Measurements from ENCODE around the gene OTOGL. TPM values are rescaled to one million over a fixed set of nuclear protein-coding genes. Genes with fewer than 3 reads are reported as not detected.

Gene OTOGL
- total and polyA plus RNA-seq, 9 donors: 0.05 to 0.26 (median 0.12) TPM; not detected in 2

- TF ChIP-seq EP300 (IDR thresholded peaks at IDR 0.05): no peak
- TF ChIP-seq POLR2A (IDR thresholded peaks at IDR 0.05): no peak
- TF ChIP-seq CTCF (IDR thresholded peaks at IDR 0.05): no peak
- no peak overlapping the region for H3K27ac ChIP-seq
- 88 to 93% (median 90%) methylated on average over 5 of the region's 5 CpGs for WGBS, 3 donors
- H3K27me3 ChIP-seq: no peaks in the 10 kb centered on the region
- H3K36me3 ChIP-seq: no peaks in the 10 kb centered on the region
- no peak overlapping the region for H3K4me3 ChIP-seq
- no peaks in the 10 kb centered on the region for H3K9me3 ChIP-seq
- DNase-seq: no peak
- H3K4me1 ChIP-seq (ENCODE audit: insufficient read depth): no peaks in the 10 kb centered on the region
- intact Hi-C loops (cut with DNase I): no loop called here
Measured at GRCh38 chr12:80107221-80107620, 7.9 kb downstream of the OTOGL start.

DNA sequence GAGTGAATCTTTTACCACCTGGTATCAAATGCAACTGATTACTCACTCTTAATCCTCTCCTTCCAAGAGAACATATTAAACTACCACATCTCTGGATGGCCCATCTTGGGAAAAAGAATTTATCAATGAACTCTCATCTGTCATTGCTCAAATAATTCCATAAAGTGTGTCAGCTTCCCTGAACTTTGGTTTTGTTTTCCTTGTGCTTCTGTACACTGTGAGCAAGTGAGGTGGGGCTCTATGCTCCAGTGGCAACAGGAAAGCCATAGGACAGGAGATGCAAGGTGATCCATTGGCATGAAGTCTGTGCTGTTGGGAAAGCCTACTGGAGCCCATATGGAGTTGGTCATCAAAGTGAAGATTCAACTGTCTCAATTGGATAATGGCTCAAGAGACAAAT lies 17.4 kb downstream of the OTOGL start:
- intact Hi-C loops (cut with DNase I): no loop called here
- H3K36me3 ChIP-seq: no peaks in the 10 kb centered on the region
- TF ChIP-seq EP300 (IDR thresholded peaks at IDR 0.05) (no peak), POLR2A (IDR thresholded peaks at IDR 0.05) (no peak), CTCF (IDR thresholded peaks at IDR 0.05) (no peak)
- no peaks in the 10 kb centered on the region for H3K9me3 ChIP-seq
- H3K27ac ChIP-seq: no peak overlapping the region
- H3K4me3 ChIP-seq: no peak overlapping the region
- H3K4me1 ChIP-seq (ENCODE audit: insufficient read depth): peaks cover 1% of the 10 kb centered on the region
- H3K27me3 ChIP-seq: no peaks in the 10 kb centered on the region
- no peak for DNase-seq

GRCh38 chr12:80118565-80119324 lies 19.4 kb downstream of the OTOGL start:
- WGBS, 3 donors: 19 to 28% (median 27%) methylated on average over 2 of the region's 2 CpGs

DNA sequence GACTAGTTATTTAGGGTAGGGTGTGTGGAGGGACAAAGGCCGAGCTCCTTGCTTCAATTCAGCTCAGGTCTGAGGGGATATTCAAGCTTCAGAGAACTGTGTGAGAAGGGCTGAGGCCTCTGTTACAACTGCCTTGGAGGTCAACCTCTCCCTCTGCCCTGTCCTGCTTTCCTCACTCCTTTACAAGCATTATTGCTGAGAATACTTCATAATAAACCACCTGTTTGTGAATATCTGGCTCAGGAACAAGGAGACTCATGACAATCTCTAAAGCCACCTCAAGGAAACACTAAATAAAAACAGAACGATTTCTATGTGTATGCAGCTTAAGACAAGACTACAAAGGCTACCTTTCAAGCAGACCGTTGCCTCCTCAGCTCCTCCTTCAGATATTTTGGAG lies 21.7 kb downstream of the OTOGL start:
- Histone ChIP-seq H3K4me3 (no peak overlapping the region), H3K9me3 (no peaks in the 10 kb centered on the region), H3K36me3 (no peaks in the 10 kb centered on the region), H3K27me3 (no peaks in the 10 kb centered on the region), H3K27ac (no peak overlapping the region), H3K4me1 (ENCODE audit: insufficient read depth) (peaks cover 1% of the 10 kb centered on the region)
- TF ChIP-seq EP300 (IDR thresholded peaks at IDR 0.05): no peak
- no peak for TF ChIP-seq POLR2A (IDR thresholded peaks at IDR 0.05)
- TF ChIP-seq CTCF (IDR thresholded peaks at IDR 0.05): no peak
- DNase-seq: no peak
- intact Hi-C loops (cut with DNase I): no loop called here
- WGBS, 3 donors: 60 to 66% (median 60%) methylated on average over 3 of the region's 3 CpGs

More at GRCh38 chr12:80118565-80119324, 19.4 kb downstream of the OTOGL start:
- TF ChIP-seq CTCF (IDR thresholded peaks at IDR 0.05) (no peak), EP300 (IDR thresholded peaks at IDR 0.05) (no peak), POLR2A (IDR thresholded peaks at IDR 0.05) (no peak)
- no peak for DNase-seq
- Histone ChIP-seq H3K27me3 (no peaks in the 10 kb centered on the region), H3K9me3 (no peaks in the 10 kb centered on the region), H3K27ac (no peak overlapping the region), H3K36me3 (no peaks in the 10 kb centered on the region), H3K4me1 (ENCODE audit: insufficient read depth) (peaks cover 1% of the 10 kb centered on the region), H3K4me3 (no peak overlapping the region)
- intact Hi-C loops (cut with DNase I): no loop called here

Measured in ovary (tissue), 9 donors.